ENCODE measurements around the gene TAF13. TPM values are rescaled to one million over a fixed set of nuclear protein-coding genes. Genes with fewer than 3 reads are reported as not detected.

TAF13 gene
- total and polyA plus RNA-seq, 9 of the 15 experiments (the other 6 are each of a cell fraction or from before 2014, with no cell fraction given): 14.9 to 77.2 (median 38.7) TPM

DNA sequence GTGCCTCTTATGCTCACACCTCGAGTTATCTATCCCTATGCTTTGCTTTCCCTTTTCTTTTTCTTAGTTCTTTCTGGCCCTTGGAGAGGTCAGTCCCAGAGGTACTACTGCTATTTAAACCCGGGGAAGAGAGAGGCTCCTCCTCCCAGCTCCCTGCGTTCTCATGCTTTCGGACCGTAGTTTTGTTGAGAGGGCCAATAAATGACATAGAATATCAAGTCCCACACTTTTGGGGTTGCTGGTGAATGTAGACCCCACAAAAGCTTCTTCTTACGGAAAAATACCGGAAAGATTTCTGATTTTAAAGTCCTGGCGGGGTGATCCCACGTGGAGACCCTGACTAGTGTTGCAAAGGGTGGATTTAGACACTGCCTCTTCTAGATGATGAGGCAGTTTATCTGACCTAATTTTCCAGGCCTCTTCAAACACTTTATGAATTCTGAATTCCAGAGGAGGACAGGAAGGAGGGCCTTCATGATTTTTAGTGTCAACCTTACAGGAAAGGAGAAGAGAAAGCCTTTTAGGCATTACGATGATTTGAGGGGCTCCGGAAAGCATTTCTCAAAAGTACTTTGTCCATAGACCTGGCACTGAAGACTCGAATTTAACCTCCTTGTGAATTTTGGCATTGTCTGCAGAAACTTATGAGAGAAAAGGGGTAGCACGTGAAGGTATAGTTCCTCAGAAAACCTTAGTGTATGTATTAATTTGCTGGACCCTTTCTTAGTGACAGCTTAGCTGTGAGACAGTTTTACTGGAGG, 15.5 kb upstream of the TAF13 start (continued):
- TF ChIP-seq, protein P1, sequence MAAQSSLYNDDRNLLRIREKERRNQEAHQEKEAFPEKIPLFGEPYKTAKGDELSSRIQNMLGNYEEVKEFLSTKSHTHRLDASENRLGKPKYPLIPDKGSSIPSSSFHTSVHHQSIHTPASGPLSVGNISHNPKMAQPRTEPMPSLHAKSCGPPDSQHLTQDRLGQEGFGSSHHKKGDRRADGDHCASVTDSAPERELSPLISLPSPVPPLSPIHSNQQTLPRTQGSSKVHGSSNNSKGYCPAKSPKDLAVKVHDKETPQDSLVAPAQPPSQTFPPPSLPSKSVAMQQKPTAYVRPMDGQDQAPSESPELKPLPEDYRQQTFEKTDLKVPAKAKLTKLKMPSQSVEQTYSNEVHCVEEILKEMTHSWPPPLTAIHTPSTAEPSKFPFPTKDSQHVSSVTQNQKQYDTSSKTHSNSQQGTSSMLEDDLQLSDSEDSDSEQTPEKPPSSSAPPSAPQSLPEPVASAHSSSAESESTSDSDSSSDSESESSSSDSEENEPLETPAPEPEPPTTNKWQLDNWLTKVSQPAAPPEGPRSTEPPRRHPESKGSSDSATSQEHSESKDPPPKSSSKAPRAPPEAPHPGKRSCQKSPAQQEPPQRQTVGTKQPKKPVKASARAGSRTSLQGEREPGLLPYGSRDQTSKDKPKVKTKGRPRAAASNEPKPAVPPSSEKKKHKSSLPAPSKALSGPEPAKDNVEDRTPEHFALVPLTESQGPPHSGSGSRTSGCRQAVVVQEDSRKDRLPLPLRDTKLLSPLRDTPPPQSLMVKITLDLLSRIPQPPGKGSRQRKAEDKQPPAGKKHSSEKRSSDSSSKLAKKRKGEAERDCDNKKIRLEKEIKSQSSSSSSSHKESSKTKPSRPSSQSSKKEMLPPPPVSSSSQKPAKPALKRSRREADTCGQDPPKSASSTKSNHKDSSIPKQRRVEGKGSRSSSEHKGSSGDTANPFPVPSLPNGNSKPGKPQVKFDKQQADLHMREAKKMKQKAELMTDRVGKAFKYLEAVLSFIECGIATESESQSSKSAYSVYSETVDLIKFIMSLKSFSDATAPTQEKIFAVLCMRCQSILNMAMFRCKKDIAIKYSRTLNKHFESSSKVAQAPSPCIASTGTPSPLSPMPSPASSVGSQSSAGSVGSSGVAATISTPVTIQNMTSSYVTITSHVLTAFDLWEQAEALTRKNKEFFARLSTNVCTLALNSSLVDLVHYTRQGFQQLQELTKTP (IDR thresholded peaks at IDR 0.05; ENCODE audit: low read depth in 1 of 2, partially characterized antibody in 2 of 2): peak in 1 of 2 experiments; percentile 32
- TF ChIP-seq ZBTB17 (CRISPR knock-in tag; IDR thresholded peaks at IDR 0.05) (no peak), SPI1 (IDR thresholded peaks at IDR 0.05; ENCODE audit: borderline replicate concordance, low read depth, low read length) (no peak), CHD1 (IDR thresholded peaks at IDR 0.05; ENCODE audit: low read length) (peak; percentile 65), MYC (IDR thresholded peaks at IDR 0.05; ENCODE audit: low read depth, low read length) (peak; percentile 30; the same call in 1 of the 2 replicates), MYC (CRISPR knock-in tag; IDR thresholded peaks at IDR 0.05; ENCODE audit: borderline replicate concordance, low read depth) (no peak), SMARCE1 (IDR thresholded peaks at IDR 0.05) (no peak), NR1H2 (CRISPR knock-in tag; IDR thresholded peaks at IDR 0.05) (0 out of 2 replicates have a peak, but pooled peaks have one; percentile 68), HDAC1 (IDR thresholded peaks at IDR 0.05) (peak; percentile 52 to 74; a peak in 2 of 4 replicates), PHF20 (IDR thresholded peaks at IDR 0.05; ENCODE audit: partially characterized antibody) (no peak), FOSL1 (tag; conservative IDR thresholded peaks at IDR 0.05) (peak; percentile 16; the same call in 1 of the 2 replicates), ZNF696 (CRISPR knock-in tag; conservative IDR thresholded peaks at IDR 0.05) (0 out of 2 replicates have a peak, but pooled peaks have one; percentile 18), CEBPB (tag; IDR thresholded peaks at IDR 0.05) (peak; percentile 30; the same call in 1 of the 2 replicates), SMARCA4 (IDR thresholded peaks at IDR 0.05) (no peak)
- TF ChIP-seq, protein P2, sequence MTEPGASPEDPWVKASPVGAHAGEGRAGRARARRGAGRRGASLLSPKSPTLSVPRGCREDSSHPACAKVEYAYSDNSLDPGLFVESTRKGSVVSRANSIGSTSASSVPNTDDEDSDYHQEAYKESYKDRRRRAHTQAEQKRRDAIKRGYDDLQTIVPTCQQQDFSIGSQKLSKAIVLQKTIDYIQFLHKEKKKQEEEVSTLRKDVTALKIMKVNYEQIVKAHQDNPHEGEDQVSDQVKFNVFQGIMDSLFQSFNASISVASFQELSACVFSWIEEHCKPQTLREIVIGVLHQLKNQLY (CRISPR knock-in tag; conservative IDR thresholded peaks at IDR 0.05): no peak
- TF ChIP-seq, protein P3, sequence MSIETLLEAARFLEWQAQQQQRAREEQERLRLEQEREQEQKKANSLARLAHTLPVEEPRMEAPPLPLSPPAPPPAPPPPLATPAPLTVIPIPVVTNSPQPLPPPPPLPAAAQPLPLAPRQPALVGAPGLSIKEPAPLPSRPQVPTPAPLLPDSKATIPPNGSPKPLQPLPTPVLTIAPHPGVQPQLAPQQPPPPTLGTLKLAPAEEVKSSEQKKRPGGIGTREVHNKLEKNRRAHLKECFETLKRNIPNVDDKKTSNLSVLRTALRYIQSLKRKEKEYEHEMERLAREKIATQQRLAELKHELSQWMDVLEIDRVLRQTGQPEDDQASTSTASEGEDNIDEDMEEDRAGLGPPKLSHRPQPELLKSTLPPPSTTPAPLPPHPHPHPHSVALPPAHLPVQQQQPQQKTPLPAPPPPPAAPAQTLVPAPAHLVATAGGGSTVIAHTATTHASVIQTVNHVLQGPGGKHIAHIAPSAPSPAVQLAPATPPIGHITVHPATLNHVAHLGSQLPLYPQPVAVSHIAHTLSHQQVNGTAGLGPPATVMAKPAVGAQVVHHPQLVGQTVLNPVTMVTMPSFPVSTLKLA (conservative IDR thresholded peaks at IDR 0.05): peak; percentile 86 to 88
- TF ChIP-seq, protein P4, sequence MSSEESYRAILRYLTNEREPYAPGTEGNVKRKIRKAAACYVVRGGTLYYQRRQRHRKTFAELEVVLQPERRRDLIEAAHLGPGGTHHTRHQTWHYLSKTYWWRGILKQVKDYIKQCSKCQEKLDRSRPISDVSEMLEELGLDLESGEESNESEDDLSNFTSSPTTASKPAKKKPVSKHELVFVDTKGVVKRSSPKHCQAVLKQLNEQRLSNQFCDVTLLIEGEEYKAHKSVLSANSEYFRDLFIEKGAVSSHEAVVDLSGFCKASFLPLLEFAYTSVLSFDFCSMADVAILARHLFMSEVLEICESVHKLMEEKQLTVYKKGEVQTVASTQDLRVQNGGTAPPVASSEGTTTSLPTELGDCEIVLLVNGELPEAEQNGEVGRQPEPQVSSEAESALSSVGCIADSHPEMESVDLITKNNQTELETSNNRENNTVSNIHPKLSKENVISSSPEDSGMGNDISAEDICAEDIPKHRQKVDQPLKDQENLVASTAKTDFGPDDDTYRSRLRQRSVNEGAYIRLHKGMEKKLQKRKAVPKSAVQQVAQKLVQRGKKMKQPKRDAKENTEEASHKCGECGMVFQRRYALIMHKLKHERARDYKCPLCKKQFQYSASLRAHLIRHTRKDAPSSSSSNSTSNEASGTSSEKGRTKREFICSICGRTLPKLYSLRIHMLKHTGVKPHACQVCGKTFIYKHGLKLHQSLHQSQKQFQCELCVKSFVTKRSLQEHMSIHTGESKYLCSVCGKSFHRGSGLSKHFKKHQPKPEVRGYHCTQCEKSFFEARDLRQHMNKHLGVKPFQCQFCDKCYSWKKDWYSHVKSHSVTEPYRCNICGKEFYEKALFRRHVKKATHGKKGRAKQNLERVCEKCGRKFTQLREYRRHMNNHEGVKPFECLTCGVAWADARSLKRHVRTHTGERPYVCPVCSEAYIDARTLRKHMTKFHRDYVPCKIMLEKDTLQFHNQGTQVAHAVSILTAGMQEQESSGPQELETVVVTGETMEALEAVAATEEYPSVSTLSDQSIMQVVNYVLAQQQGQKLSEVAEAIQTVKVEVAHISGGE (CRISPR knock-in tag; IDR thresholded peaks at IDR 0.05): peak in 1 of 3 experiments; percentile 80; a peak in 2 of 6 replicates
